ENCODE measurements around the gene HPGD.

The HPGD gene

DNA sequence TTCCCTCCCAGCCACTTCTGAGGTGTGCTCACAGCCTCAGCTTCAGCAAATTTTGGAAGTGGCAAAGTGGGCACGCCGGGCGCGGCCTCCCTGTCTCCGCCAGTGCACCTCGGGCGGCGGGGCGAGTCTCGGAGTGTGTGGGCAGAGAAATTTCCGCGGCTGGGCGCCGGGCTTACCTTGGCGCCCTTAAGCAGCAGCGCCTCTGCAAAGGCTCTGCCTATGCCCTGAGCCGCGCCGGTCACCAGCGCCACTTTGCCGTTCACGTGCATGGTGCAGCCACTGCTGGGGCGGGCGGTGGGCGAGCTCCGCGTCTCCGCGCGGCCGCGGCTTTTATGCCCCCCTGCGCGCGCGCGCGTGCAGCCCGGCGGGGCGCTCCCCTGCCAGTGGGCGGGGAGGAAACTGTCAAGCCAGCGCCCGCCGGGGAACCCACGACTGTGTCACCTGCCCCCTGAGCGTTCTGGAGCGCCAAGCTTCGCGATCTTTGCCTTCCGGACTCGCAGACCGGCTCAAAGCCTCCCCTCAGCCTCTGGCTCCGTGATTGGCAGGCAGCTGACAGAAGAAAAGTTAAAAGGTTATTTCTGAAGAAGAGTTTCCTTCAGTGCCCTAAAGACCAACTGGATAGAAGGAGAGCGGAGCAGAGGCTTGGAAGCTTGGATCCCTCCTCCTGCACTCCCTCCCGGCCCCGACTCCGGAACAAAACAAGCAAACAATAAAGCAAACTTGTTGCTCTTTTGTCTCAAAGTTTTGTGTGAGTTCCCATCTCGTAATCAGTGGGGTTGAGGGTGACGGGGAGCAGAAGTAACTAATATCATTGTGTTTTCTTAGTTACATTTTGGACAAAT lies at the start of gene HPGD:
HPGD (minus strand) TSS at position 306 of the 842 bp plus-strand sequence; CDS start at position 269, 37 bp downstream.
- DNase-seq (ENCODE audit: low read depth), result peak; percentile 15

DNA sequence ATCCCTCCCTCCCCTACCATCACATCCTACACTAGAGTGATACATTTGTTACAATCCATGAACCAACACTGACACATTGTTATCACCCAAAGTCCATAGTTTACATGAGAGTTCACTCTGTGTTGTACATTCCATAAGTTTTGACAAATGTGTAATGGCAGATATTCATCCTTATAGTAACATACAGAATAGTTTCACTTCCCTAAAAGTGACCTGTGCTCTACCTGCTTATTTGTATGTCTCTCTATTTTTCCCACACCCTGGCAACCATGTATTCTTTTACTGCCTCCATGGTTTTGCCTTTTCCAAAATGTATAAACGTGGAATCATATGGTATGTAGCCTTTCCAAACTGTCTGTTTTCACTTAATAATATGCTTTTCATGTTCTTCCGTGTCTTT lies 42.2 kb upstream of the HPGD start:
- DNase-seq (ENCODE audit: low read depth), result no peak

DNA sequence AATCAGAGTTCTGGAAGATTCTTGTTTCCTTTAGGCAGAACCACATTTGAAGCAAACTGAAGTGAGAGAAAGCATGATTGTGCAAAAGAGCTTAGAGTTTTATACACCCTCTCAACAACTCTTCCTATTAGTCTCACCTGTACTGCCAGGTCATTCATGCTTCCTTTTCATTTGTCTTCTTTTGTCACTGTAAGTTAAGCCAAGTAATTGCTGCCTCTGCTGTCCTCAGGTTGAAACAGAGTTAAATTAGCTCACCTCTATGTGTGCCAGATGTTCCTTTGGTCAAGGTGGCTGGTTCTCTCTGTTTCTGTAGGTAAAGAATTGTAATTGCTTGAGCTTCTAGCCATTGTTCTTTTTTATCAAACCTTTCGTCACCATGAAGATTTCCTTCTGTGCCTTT lies 41.1 kb upstream of the HPGD start:
- DNase-seq (ENCODE audit: low read depth), result no peak

DNA sequence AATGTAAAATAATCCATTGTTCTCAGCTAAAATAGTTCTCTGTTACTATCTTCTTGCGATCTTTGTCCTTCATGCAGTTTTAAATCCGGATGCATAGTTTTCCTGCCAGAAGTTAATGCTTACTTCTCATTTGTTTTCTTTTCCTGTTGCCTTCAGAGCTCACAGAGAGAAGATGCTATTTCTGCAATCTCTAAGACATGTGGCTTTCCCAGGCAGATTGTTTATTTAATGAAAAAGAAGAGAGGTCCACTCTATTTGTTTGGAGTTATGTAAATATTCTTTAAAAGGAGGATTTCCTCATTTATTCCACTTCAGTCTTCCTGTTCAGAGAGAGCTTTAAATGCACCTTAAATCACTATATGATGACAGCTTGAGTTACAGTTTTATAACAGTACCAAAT lies 39.3 kb upstream of the HPGD start:
- no peak for DNase-seq (ENCODE audit: low read depth)

DNA sequence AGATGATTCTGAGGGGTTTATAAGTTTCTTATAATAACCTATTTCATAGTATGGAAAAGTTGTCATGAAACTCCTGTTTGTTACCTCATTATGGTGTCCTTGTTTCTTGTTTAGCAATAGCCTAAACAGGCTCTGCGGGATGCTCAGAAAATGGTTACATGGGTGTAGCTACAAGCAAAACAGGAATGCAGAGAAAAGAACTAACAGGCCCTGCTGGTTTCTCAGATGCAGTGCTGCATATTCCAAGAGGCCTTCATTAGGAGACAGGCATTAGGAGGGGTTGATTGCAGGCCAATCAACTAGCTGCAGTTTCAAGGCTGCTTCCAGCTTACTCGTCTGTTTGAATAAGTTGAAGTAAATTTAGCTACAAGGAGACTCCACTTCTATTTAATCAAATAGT lies 37.6 kb upstream of the HPGD start:
- DNase-seq (ENCODE audit: low read depth), result no peak

DNA sequence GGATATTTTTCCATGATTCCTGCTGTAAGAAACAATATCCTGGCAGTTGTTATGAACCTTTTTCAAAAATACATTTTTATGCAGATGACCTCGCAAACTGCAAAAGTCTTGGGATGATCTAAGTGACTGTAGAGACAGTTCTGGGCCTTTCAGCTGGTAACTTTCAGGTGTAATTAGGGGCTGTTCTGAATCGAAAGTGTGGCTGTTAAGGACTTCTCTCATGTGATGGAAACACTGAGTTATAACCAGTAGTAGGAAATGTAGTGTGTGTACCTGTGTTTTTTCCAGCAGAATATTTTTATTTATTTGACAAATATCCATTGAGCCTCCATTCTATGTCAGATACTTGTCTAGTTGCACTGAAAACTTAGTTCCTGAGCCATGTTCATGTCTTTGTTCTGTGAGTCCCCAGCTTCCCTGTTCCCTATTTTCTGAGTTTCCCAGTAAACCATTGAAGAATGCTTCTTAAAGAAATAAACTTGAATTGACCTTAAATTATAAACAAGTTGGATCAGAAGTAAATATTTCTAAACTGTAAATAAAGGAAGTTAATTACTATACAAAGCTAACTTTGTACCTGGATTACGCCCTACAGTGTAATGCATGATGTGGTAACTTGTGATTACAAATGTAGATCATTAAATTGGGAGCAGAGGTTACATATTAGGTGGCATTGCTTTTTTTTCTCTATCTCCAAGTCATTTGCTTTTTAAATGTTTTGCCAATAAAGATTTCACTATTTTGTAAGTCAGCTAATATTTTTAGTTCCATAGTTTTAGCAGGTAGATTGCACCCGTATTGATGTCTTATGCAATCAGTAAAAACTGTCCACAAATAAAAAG lies 33.7 kb upstream of the HPGD start:
- no peak for DNase-seq (ENCODE audit: low read depth)

DNA sequence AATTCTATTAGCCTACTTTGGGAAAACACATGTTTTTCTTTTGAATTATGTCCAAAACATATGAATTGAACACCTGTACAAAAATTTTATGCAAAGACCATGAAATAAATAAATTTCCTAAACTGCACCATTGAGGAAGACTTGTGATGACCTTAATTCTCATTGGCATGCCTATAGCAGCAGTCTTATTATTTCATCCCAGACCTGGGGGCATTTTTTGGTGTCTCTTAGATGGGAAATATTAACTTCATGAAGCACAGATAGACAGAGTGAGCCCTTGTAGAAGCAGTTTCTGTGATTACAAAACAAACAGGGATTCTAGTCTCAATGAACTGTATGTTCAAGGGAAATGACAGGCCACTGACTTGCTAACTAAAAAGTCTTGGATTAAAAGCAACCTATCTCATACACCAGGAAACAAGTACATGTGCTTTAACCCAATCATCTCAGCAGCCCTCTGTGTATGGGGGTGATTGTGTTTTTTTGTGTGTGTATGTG lies 32.0 kb upstream of the HPGD start:
- no peak for DNase-seq (ENCODE audit: low read depth)

DNA sequence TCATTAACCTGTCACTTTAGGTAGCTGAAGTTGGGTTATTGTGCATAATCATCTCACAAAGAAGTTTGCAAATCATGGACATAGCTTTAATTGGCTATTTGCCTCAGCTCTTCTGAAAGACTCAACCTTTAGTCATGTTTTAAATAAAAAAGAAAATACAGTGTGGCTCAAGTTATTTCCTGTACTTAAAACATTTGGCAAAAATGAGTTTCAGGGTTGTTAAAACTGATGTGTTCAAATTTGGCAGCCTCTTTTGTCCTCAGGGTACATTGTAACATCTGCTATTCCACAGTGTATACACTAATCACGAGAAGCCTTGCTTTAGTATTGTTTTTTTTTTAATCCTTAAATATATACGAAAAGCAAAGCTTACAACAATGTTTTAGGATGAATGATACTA lies 31.5 kb upstream of the HPGD start:
- no peak for DNase-seq (ENCODE audit: low read depth)

DNA sequence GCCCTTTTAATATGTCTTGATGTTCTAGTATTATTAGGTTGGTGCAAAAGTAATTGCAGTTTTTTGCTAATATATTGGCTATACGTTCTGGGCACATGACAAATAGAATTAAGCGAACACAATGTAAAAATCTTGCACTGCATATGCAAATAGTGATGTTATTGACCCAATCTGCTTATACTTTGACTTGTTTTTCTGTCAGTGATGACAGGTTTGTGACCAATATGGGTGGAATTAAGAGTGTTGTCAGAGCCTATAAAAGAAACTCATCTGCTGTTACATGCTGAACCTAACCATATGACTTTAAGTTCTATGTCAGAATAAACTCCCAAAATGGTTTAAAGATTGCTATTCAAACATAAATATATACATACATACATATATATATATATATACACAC lies 30.7 kb upstream of the HPGD start:
- DNase-seq (ENCODE audit: low read depth), result no peak

DNA sequence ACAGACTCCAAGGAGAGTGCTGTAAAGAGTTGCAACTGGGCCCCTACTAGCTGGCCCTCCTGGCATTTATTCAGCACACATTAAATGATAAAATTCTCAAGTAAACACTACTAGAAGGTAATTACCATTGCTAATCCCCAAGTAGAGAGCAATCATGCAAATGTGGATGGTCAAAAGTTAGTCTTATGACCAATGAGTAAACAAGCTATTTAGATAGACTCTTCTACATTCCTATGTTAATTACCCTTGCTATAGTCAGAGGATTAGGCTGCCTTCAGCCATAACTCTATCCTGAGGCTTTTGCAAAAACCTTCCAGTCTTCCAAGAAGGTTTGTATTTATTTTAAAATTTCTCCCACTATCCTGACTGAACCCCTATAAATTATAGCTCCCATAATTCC lies 28.3 kb upstream of the HPGD start:
- DNase-seq (ENCODE audit: low read depth), result no peak

DNA sequence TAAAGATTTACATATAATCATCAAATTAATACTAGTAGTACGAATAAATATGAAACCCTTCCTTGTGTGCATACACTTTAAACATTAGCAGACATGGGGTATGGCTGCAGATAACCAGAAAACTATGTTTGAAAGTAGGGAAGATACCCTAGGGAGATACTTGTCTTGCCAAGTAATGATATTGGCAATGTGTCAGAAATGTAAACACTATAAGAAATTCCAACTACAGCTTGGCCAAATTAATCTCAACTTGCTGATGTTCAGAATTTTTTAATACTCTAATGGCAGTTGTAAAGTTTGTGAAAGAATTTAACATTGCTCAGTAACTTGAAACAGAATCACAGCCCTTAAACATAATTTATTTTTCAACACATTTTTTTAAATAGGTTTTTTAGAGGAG lies 27.4 kb upstream of the HPGD start:
- DNase-seq (ENCODE audit: low read depth), result no peak

DNA sequence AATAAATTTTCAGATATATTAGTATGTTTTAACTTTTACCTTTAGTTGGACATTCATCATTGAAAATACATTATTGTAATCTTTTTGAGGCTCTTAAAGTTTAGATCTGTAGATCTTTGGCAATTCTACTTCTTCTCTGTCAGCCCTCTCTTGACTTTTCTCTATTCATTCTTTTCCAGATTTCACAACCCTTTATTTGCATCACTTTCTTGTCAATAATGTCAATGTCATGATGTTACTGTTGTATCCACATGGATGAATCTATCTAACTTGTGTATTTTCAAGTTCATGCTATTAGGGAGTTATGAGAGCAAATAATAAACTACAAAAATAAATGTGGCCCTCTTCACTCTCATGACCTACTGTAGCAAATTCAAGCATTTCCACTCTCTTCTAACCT lies 23.0 kb upstream of the HPGD start:
- DNase-seq (ENCODE audit: low read depth), result no peak

DNA sequence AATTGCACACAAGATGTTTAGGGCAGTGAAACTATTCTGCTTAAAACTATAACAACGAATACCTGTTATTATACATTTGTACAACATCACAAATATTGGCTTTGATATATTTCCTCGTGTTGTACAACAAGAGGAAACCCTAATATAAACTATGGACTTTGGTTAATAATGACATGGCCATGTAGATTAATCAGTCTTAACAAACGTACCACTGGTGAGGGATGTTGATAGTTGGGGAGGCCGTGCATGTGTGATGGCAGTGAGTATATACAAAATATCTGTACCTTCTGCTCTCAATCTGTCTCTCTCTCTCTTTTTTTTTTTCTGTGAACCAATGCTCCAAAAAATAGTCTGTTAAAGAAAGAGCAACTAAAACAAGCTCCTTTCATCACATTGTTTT lies 22.2 kb upstream of the HPGD start:
- no peak for DNase-seq (ENCODE audit: low read depth)

DNA sequence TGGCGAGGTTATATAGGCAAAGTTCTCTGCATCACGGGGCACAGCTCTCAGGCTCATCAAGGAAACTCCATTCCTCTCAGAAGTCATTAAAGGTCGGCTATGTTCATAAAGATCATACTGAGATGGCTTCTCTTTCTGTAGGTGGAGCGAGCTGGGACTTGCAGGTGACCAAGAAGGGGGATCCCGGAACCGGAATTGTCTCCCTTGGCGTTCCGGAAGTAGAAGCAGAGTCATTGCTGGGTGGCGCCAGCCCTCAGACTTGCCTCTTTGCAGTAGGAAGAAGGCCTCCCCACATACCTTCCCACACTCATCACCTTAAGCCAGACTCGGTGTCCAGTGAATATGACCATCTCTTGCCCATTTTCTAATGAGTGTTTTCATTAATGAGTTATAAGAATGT lies 17.9 kb upstream of the HPGD start:
- DNase-seq (ENCODE audit: low read depth), result no peak

DNA sequence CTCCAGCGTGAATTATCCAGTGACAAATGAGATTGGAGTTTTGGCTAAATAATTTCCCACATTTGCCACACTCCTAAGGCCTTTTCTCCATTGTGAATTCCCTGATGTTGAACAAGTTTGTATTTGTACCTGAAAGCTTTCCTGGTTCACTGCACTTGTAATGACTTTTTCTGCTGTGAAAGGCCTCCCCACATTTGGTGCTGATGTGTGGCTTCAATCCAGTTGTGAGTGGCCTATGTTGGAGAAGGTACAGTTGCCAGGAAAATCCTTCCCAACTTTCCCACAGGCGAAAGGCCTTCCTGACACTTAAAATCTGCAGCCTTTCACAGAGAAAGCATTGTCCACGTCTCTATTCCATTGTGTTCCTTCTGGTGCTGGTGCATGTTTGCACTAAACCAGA lies 17.3 kb upstream of the HPGD start:
- no peak for DNase-seq (ENCODE audit: low read depth)

DNA sequence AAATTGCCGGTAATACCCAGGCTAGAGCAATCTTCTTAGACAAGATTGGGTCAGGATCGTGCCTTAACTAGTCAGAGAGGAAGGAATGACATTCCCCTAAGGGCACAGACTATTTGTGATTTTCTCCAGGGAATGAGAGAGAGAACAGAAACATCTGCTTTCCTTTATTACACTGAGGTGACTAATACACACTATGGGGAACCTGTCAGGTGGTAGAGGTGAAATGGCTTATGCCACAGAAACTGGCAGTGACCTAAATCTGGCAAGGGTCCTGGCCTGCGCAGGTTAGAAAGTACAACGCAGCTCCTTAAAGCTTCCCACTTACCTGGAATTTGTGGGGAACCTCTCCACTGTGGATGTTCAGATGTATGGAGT lies 16.6 kb upstream of the HPGD start:
- no peak for DNase-seq (ENCODE audit: low read depth)

DNA sequence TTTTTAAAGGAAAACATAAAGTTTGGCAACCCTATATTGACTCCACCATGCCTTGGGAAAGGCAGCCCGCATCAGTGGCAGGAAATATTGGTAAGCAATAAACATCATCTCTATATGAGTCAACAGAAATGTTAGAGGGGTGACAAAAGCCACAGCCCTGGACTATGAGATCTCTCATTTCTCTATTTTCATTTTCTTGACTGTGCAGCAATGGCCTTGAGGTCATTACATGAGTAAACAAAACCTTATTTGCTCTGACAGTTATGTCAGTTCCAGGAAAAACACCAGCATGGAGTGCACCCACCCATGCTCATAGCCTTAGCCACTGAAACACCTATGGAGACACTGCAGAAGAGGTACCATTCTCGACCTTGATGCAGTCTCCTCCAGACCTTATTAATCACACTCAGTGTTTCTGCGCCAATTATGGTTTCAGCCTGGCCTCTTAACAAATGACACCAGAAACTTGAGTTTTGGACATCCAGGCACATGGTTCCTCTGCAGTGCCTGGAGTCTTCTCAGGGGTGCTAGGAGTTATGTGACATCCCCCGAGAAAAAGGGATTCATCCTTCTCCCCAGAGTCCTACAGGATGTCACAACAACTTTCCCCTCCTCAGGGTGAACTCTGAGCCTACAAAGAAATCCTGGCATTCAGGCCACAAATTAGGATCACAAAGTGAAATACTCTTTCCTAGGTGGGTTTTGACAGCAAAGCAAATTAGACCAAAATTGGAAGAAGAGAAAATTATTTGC lies 16.0 kb upstream of the HPGD start:
- no peak for DNase-seq (ENCODE audit: low read depth)

DNA sequence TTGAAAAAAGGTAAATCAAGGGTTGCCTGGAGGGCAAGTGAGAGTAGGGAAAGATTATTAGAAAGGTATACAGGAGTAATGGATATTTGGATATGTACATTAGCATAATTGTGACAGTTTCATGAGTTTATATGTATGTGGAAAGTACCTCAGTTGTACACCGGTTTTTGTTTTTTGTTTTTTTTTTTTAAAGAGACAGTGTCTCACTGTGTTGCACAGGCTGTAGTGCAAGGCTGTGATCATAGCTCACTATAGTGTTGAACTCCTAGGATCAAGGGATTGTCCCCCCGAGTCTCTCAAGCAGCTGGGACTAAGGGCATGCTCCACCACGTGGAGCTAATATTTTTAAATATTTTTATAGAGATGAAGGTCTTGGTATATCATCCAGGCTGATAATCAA lies 15.3 kb upstream of the HPGD start:
- DNase-seq (ENCODE audit: low read depth), result no peak

DNA sequence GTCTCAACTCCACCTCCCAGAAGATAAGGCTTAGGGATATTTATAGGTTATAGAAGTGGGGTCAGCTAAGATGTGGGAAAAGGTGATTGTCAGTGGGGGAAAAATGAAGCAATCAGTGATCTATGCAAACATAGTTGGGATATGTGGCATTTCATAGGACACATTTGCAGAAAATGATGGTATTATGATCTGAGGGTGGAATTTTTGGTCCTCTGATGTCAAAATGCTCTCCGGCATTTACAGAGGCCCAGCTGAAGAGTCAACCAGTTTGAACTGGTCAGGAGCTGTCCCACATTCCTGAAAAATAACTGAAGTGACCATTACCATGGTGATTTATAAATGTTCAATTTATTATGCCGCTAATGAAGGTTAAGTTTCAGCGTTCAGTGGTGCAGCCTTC lies 12.2 kb upstream of the HPGD start:
- no peak for DNase-seq (ENCODE audit: low read depth)

DNA sequence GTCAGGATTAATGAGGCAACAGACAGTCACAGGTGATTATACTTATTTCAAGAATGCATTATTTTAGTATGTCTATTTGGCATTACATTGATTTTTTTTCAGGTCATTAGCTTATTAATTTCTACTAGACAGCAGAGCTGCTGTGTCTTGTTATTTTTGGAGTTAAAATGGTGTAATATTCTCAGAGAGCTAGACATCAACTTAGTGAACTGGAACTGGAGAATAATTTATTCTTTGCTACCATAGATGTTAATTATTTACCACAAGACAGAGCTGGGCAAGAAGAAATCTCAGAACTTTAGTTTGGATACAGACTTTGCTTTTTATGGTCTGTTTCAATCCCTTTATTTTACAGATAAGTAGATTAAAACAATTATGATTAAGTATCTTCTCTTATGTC lies 10.2 kb upstream of the HPGD start:
- no peak for DNase-seq (ENCODE audit: low read depth)

DNA sequence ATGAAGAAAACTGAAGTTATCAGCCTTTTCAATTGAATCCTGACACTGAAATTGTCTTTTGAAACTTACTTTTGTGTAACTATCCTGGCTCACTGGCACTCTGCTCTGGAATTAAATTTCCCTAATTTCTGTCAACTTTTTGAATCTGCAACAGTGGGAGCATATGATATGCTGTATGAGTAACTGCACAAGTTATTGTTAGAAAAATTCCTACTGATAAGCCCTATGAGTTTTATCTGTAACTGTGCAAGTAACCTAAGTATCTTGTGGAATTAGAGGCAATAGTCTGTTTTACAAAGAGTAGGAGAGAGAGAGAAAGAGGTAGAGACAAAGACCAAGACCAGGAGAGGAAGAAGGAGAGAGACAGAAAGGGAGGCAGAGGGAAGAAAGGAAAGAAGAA lies 9.2 kb upstream of the HPGD start:
- DNase-seq (ENCODE audit: low read depth), result peak; percentile 28

DNA sequence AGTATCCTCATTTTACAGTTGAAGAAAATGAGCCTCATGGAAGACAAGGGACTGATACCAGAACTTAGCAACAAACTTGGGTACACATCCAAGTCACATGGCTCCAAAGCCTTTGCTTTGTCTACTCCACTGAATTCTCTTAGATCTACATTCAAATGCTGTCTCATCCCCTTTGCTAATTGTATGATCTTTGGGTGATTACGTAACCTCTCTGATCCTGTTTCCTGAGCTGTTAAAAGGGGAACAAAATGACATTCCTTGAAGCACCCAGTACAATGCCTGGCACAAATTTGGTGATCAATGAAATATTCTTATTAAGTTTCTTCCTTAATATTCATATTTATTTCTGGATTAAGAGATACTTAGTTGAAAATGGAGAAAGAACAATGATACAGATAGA lies 5.9 kb upstream of the HPGD start:
- DNase-seq (ENCODE audit: low read depth), result no peak

DNA sequence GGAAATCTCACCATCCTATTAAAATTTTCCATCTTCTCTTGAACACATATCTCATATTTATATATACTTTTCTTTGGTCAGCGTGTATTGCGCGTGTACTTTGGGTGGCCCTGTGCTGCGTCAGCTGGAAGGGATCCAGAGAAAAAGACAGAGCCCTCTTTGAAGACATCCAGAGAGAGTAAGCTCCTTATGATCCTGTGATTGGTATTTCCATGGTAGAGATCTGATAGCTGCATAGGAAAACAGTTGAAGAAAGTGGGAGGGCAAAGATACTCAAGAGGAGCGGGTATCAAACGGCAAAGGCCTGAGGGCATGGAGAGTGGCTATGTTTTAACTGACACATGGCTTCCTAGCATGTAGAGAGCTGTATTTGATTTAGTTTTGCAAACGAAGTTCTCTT lies 4.4 kb upstream of the HPGD start:
- DNase-seq (ENCODE audit: low read depth), result no peak

Measured in amniotic epithelial cell (primary cell).